K562 (cell line): Measurements from ENCODE around the gene PDZRN3. TPM values are rescaled to one million over a fixed set of nuclear protein-coding genes. Genes with fewer than 3 reads are reported as not detected.

Experiments
- ATAC-seq: fragments of 200-7000 bp; cut with Tn5 transposase; 3 replicates; pipeline ENCODE4 v1.9.1; 2020; ENCODE audit warnings: moderate library complexity
- BruUV-seq: library from RNA; stranded (reverse); fragments of 400-500 nt; replicated peaks from 2 replicates; lab custom pipeline; 2021; lab: Mats Ljungman, UMichigan
- CTCF ChIA-PET: fragments of 300-600 bp; formaldehyde crosslinking; extraction: SDS; loops from one replicate; lab custom pipeline; 2021; ENCODE audit warnings: low intra/inter-chr PET ratio; lab: Yijun Ruan, JAX
- POLR2A ChIA-PET: fragments of 300-600, 350-650 bp; sonication (Branson Sonifier 250); formaldehyde crosslinking; extraction: SDS; loops from one replicate; lab custom pipeline; 2021; ENCODE audit warnings: antibody characterized with exemption, inconsistent platforms; lab: Yijun Ruan, JAX
- DNase-seq, 4 experiments: peaks; one replicate each; pipeline versions ENCODE4 v3.0.0 to v3.0.0-alpha.2; 2011 to 2018; ENCODE audit warnings: low spot score in 3 of 4, mixed read lengths in 3 of 4; ENCODE audit errors: extremely low read depth in 1 of 4
- FAIRE-seq: peaks from 2 replicates; lab custom pipeline; 2011; peaks lifted over from hg19 to GRCh38; lab: Jason Lieb, UNC
- H2AFZ ChIP-seq: 2 replicates; pipeline ENCODE4 v1.6.0; 2011; ENCODE audit warnings: low read depth, low read length, control low read depth, inconsistent platforms
- H3K27ac ChIP-seq: fragments of 200-600 bp; 3 replicates; pipeline ENCODE4 v1.8.0; 2011; ENCODE audit warnings: low read depth, mild to moderate bottlenecking, control low read depth, inconsistent platforms, low read length, moderate library complexity, mixed read lengths; ENCODE audit errors: extremely low read depth
- H3K27me3 ChIP-seq, 2 experiments: fragments of 300-600 bp in 1 of 2; 2 replicates in 1 of 2; 3 replicates in 1 of 2; pipeline versions ENCODE4 v1.6.0 to v1.8.0; 2011; ENCODE audit warnings: inconsistent platforms in 2 of 2, low read length in 2 of 2, mild to moderate bottlenecking in 1 of 2, mixed read lengths in 1 of 2, moderate library complexity in 1 of 2; ENCODE audit not compliant: control insufficient read depth in 2 of 2, insufficient read depth in 2 of 2
- H3K36me3 ChIP-seq: fragments of 300-600 bp; 3 replicates; pipeline ENCODE4 v1.8.0; 2011; ENCODE audit warnings: mild to moderate bottlenecking, low read length, inconsistent platforms; ENCODE audit not compliant: control insufficient read depth, insufficient read depth
- H3K4me1 ChIP-seq, 2 experiments: fragments of 200-600 bp in 1 of 2; replicated peaks in 1 of 2; 2 replicates in 1 of 2; 3 replicates in 1 of 2; pipeline versions ENCODE4 v1.5.1 to v1.8.0; 2011; ENCODE audit warnings: inconsistent platforms in 2 of 2, low read length in 2 of 2, mild to moderate bottlenecking in 1 of 2, mixed read lengths in 1 of 2, moderate library complexity in 1 of 2; ENCODE audit not compliant: control insufficient read depth in 2 of 2, insufficient read depth in 2 of 2
- H3K4me2 ChIP-seq: 2 replicates; pipeline ENCODE4 v1.6.1; 2011; ENCODE audit warnings: low read length, control low read depth, inconsistent platforms, mixed read lengths; ENCODE audit not compliant: insufficient read depth
- H3K4me3 ChIP-seq: fragments of 200-600 bp; sonication (generic), shearing (Covaris generic); 2 replicates; pipeline ENCODE4 v1.5.1; 2016; ENCODE audit warnings: control low read depth, inconsistent platforms
- H3K79me2 ChIP-seq: fragments of 200-600 bp; 3 replicates; pipeline ENCODE4 v1.8.0; 2011; ENCODE audit warnings: low read length, inconsistent platforms; ENCODE audit not compliant: control insufficient read depth, insufficient read depth
- H3K9ac ChIP-seq, 2 experiments: 2 replicates each; pipeline versions ENCODE4 v1.6.0 to v1.6.1; 2011; ENCODE audit warnings: low read depth in 2 of 2, low read length in 2 of 2, control low read depth in 1 of 2, inconsistent platforms in 1 of 2, mild to moderate bottlenecking in 1 of 2, mixed read lengths in 1 of 2; ENCODE audit not compliant: insufficient read depth in 1 of 2
- H3K9me1 ChIP-seq: one replicate; pipeline ENCODE4 v1.6.0; 2011; ENCODE audit warnings: inconsistent platforms, mild to moderate bottlenecking, low read length, moderate library complexity; ENCODE audit not compliant: control insufficient read depth, insufficient read depth
- H3K9me3 ChIP-seq: replicated peaks from 2 replicates; pipeline ENCODE4 v1.5.1; 2011; ENCODE audit warnings: low read depth, low read length, inconsistent platforms; ENCODE audit not compliant: control insufficient read depth, insufficient read depth
- H4K20me1 ChIP-seq: replicated peaks from 2 replicates; pipeline ENCODE4 v1.6.1; 2011; ENCODE audit warnings: low read length, inconsistent platforms, mixed read lengths; ENCODE audit not compliant: control insufficient read depth, insufficient read depth
- MAFG ChIP-seq: fragments of 450-650 bp; conservative IDR thresholded peaks from 2 replicates; pipeline ENCODE4 v1.6.1; 2016; ENCODE audit warnings: missing genetic modification characterization, missing compliant biosample characterization
- NFE2 ChIP-seq: IDR thresholded peaks from 2 replicates; pipeline ENCODE4 v1.6.1; 2014; ENCODE audit warnings: antibody characterized with exemption, low read depth
- TEAD2 ChIP-seq: fragments of 450-650 bp; IDR thresholded peaks from 2 replicates; pipeline ENCODE4 v1.6.1; 2016; ENCODE audit warnings: missing genetic modification characterization, control low read depth, missing compliant biosample characterization
- ZNF584 ChIP-seq: fragments of 200-800 bp; sonication (Bioruptor generic); IDR thresholded peaks from 2 replicates; pipeline ENCODE4 v1.6.1; 2016; ENCODE audit warnings: low read depth, mild to moderate bottlenecking, missing genetic modification characterization, missing compliant biosample characterization
- ZNF592 ChIP-seq: fragments of 450-650 bp; IDR thresholded peaks from 2 replicates; pipeline ENCODE4 v1.6.1; 2017; ENCODE audit warnings: antibody characterized with exemption, mild to moderate bottlenecking
- WGBS: fragments of 100-300 bp; shearing (Covaris generic); methylation state at CpG from one replicate; pipeline ENCODE4 v1.1.6; 2016; ENCODE audit warnings: low coverage, mixed read lengths; ENCODE audit not compliant: insufficient coverage; ENCODE audit errors: missing lambda C conversion rate; 5-methylcytosine and 5-hydroxymethylcytosine counted together
- in situ Hi-C: fragments of 300-500 bp; cut with MboI; formaldehyde crosslinking; loops from 4 replicates; pipeline ENCODE4 v1.15.0; 2018; ENCODE audit warnings: inconsistent platforms, mixed read lengths
- intact Hi-C: fragments of 100-400 bp; cut with micrococcal nuclease; formaldehyde crosslinking; loops from 2 replicates; pipeline ENCODE4 v1.14.2; 2022
- polyA plus RNA-seq, 8 experiments: library from polyadenylated mRNA; depleted of rRNA in 4 of 8; stranded (reverse) in 5 of 8; unstranded in 3 of 8; fragments of >200 nt; fragmentation: Nextera tagmentation in 2 of 8; fragmentation: Illumina TruSeq in 1 of 8; extraction: Ambion mirVana in 2 of 8; extraction: Trizol in 1 of 8; gene quantifications; 2 replicates each; pipeline versions ENCODE4 v1.2.1 to v1.2.3, GENCODE V29; 2011 to 2014; ENCODE audit warnings: inconsistent platforms in 1 of 8, missing spikeins in 1 of 8
- total RNA-seq, 7 experiments: library from RNA; depleted of rRNA in 6 of 7; stranded (reverse); fragments of >200 nt in 6 of 7; fragmentation: Illumina TruSeq in 2 of 7; extraction: Trizol in 2 of 7; gene quantifications; 2 replicates each; pipeline versions ENCODE4 v1.2.1 to v1.2.3, GENCODE V29; 2011 to 2021; ENCODE audit warnings: low replicate concordance in 1 of 7
- TF ChIP-seq, protein P1 (sequence below): fragments of 450-650 bp; IDR thresholded peaks from 2 replicates; pipeline ENCODE4 v1.7.0; 2016; ENCODE audit warnings: borderline replicate concordance

Gene PDZRN3
- total and polyA plus RNA-seq, 9 of the 15 experiments (the other 6 are each of a cell fraction or from before 2014, with no cell fraction given): 0.16 TPM; not detected in 8

DNA sequence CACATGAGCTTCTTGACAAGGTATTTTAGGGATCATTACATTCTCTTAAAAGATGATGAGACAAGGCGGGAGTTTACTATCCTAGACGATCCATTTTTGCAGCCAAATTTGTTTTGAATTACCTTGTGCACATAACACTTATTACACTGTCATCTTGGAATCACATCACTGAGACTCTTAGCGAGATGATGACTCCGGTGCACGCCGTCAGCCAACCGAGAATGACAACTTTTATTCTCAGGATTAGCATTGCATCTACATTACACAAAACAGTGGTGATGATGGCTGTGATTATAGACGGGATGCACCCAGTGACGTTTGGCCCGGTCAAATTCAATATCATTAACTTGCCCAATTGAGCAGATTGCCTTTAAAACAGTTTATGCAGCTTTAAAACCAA is 216.1 kb downstream of the PDZRN3 start (continued):
- no peak for TF ChIP-seq ZNF592
- no peak for TF ChIP-seq TEAD2 (tag)

DNA sequence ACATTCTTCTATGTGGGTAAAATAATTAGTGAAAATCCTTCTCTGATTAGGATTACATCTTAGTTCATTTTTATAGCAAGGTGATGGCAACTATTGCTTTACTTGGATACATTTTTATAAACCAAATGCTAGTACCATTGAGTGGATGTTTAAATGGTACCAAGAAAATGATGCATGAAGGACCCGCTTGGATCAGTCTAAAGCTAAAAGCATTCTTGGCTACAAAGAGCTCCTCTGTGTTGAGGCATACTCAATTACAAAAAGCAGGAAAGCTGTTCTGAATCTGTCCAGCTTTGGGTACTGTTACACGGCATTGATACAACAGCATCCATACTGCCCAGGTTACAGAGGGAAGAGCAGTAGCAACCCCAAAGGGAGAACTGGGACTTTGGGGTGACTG is 217.2 kb downstream of the PDZRN3 start:
- Histone ChIP-seq H3K4me2 (no peak overlapping the region), H3K36me3 (no peaks in the 10 kb centered on the region), H3K9me1 (no peaks in the 10 kb centered on the region), H4K20me1 (no peaks in the 10 kb centered on the region), H3K27me3 (peaks cover 0 to 4% of the 10 kb centered on the region in 2 experiments; a peak in 2 of 5 replicates), H2AFZ (no peak overlapping the region), H3K4me3 (no peak overlapping the region), H3K79me2 (no peaks in the 10 kb centered on the region), H3K27ac (no peak overlapping the region), H3K9me3 (no peaks in the 10 kb centered on the region), H3K4me1 (no peaks in the 10 kb centered on the region), H3K9ac (no peak overlapping the region)
- in situ Hi-C loops (no loop called here), intact Hi-C loops (no loop called here)
- DNase-seq (no peak), ATAC-seq (no peak), FAIRE-seq (no peak)
- POLR2A ChIA-PET: no interaction called here
- WGBS: 4% methylated on average over 2 of the region's 2 CpGs
- BruUV-seq: no TSS peak
- TF ChIP-seq, protein P1, sequence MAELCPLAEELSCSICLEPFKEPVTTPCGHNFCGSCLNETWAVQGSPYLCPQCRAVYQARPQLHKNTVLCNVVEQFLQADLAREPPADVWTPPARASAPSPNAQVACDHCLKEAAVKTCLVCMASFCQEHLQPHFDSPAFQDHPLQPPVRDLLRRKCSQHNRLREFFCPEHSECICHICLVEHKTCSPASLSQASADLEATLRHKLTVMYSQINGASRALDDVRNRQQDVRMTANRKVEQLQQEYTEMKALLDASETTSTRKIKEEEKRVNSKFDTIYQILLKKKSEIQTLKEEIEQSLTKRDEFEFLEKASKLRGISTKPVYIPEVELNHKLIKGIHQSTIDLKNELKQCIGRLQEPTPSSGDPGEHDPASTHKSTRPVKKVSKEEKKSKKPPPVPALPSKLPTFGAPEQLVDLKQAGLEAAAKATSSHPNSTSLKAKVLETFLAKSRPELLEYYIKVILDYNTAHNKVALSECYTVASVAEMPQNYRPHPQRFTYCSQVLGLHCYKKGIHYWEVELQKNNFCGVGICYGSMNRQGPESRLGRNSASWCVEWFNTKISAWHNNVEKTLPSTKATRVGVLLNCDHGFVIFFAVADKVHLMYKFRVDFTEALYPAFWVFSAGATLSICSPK: no peak
- TF ChIP-seq NFE2: no peak
- TF ChIP-seq MAFG (tag): no peak
- no peak for TF ChIP-seq ZNF584 (CRISPR knock-in tag)
- CTCF ChIA-PET: no interaction called here
